ENCODE measurements around the gene FAM117B.
A peak's percentile ranks its signal among the peaks of the same experiment; 100 is the strongest.

FAM117B gene

GRCh38 chr2:202760848-202761247 is 126.1 kb downstream of the FAM117B start:
- DNase-seq (ENCODE audit: low read depth): no peak
- no peak overlapping the region for H3K4me3 ChIP-seq (ENCODE audit: low read length)
- no peak for TF ChIP-seq CTCF (IDR thresholded peaks at IDR 0.05; ENCODE audit: insufficient read depth, low read depth, low read length, missing control alignments)

DNA sequence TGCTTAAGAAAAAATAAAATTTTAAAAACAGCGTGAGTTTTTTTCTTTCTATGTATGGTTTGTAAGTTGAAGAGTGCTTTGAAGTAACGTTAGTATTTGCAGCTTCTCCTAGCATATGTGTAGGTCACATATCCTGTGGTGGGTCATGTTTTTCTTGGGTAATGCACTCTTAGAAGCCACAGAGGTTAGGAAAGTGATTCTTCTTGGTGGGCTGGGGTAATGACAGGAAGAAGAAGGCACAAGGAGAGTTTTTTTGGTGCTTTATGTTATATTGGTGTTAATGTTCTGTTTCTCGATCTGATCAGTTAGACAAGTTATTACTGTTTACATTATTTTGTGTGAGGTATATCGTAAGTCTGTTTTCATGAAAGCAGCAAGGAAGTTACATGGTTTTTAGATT is 127.8 kb downstream of the FAM117B start:
- TF ChIP-seq CTCF (IDR thresholded peaks at IDR 0.05; ENCODE audit: insufficient read depth, low read depth, low read length, missing control alignments): no peak
- no peak for DNase-seq (ENCODE audit: low read depth)
- H3K4me3 ChIP-seq (ENCODE audit: low read length): no peak overlapping the region

DNA sequence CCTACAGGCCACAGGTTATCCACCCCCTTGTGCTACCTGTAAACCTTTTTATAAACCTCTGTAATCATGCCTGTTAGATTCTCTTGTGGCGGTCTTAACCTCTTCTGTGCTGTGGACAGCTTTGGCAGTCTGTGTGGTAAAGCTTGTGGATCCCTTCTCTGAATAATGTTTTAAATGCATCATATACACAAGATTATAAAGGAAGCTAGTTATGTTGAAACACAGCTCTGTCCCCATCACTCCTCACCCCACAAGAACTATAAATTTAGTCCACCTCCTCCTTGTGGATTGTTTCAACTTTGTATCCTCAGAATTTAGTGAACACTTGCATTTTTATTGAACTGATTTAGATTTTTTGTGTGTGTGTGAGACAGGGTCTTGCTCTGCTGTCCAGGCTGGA is 129.1 kb downstream of the FAM117B start:
- no peak overlapping the region for H3K4me3 ChIP-seq (ENCODE audit: low read length)
- TF ChIP-seq CTCF (IDR thresholded peaks at IDR 0.05; ENCODE audit: insufficient read depth, low read depth, low read length, missing control alignments): no peak
- DNase-seq (ENCODE audit: low read depth): no peak

DNA sequence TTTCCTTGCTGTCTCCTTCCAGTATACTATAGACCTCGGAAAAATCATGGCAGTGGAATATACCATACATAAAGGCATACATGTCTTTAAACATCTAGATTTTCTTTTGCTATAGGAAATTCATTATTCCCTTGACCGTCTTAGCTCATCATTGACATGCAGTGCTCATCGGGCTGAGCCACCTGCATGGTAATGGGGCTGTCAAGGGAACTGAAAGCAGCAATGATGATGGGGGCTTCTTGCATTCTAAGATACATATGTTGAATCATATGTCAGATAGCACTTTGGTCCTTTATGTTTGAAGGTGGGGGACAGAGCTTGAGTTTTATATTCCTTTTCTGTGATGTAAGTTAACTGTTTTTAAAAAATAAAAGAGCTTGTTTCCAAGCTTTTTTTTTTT is 130.2 kb downstream of the FAM117B start:
- no peak for DNase-seq (ENCODE audit: low read depth)
- H3K4me3 ChIP-seq (ENCODE audit: low read length): no peak overlapping the region
- no peak for TF ChIP-seq CTCF (IDR thresholded peaks at IDR 0.05; ENCODE audit: insufficient read depth, low read depth, low read length, missing control alignments)

GRCh38 chr2:202765436-202765835 is 130.7 kb downstream of the FAM117B start:
- TF ChIP-seq CTCF (IDR thresholded peaks at IDR 0.05; ENCODE audit: insufficient read depth, low read depth, low read length, missing control alignments): no peak
- peak; percentile 79 for DNase-seq (ENCODE audit: low read depth)
- H3K4me3 ChIP-seq (ENCODE audit: low read length): no peak overlapping the region

- H3K4me3 ChIP-seq (ENCODE audit: low read length): no peak overlapping the region
- no peak for TF ChIP-seq CTCF (IDR thresholded peaks at IDR 0.05; ENCODE audit: insufficient read depth, low read depth, low read length, missing control alignments)
- no peak for DNase-seq (ENCODE audit: low read depth)
Measured at GRCh38 chr2:202768273-202768672, 133.5 kb downstream of the FAM117B start.

DNA sequence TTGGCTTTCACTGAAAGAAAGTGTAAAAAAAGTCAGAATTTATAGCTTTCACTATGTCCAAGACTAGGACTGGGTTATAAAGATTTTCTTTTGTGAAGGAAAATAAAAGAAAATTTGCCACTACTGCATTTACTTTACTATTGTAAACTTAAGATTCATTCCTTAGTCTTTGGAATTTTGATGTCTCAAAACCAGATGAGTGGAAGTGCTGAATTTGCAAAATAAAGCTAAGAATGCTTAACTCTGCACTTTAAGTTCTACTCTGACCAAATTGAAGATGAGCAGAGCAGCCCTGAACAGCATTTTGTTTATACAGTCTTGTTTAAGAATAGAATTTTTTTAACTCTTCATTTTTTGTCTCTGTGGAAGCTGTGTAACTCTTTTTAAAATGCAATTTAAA is 134.4 kb downstream of the FAM117B start:
- H3K4me3 ChIP-seq (ENCODE audit: low read length): no peak overlapping the region
- no peak for DNase-seq (ENCODE audit: low read depth)
- TF ChIP-seq CTCF (IDR thresholded peaks at IDR 0.05; ENCODE audit: insufficient read depth, low read depth, low read length, missing control alignments): no peak
